HepG2 (cell line): ENCODE data around the gene TMEM35A. TPM values are rescaled to one million over a fixed set of nuclear protein-coding genes. Genes with fewer than 3 reads are reported as not detected.

Experiments used
- ASH2L ChIP-seq: fragments of 300-600, 200-600 bp; sonication (generic); IDR thresholded peaks from 2 replicates; pipeline ENCODE4 v1.7.0; 2017; ENCODE audit warnings: low read depth, mild to moderate bottlenecking, moderate library complexity, mixed read lengths, low read length; ENCODE audit not compliant: insufficient read length
- CREM ChIP-seq, 2 experiments: sonication (generic) in 1 of 2; formaldehyde crosslinking in 1 of 2; IDR thresholded peaks; 2 replicates each; pipeline versions ENCODE4 v1.4.0 to v1.6.1; 2016 to 2020; ENCODE audit warnings: antibody characterized with exemption in 1 of 2, mild to moderate bottlenecking in 1 of 2, missing genetic modification reagents in 1 of 2
- GABPB1 ChIP-seq: IDR thresholded peaks from 2 replicates; pipeline ENCODE4 v1.6.1; 2016; ENCODE audit warnings: mild to moderate bottlenecking, missing genetic modification reagents, moderate library complexity, missing compliant biosample characterization
- KMT2B ChIP-seq: IDR thresholded peaks from 2 replicates; pipeline ENCODE4 v1.6.1; 2016; ENCODE audit warnings: missing genetic modification reagents, missing compliant biosample characterization
- ONECUT2 ChIP-seq: sonication (generic); formaldehyde crosslinking; IDR thresholded peaks from 2 replicates; pipeline ENCODE4 v1.4.0; 2020; ENCODE audit warnings: missing genetic modification reagents
- PBX2 ChIP-seq: IDR thresholded peaks from 2 replicates; pipeline ENCODE4 v1.6.1; 2016; ENCODE audit warnings: control low read depth
- POLR2A ChIP-seq, 2 experiments: IDR thresholded peaks; 2 replicates each; pipeline ENCODE4 v1.6.1; 2011; ENCODE audit warnings: low read depth in 2 of 2, low read length in 2 of 2, mild to moderate bottlenecking in 1 of 2, moderate library complexity in 1 of 2; ENCODE audit not compliant: insufficient read depth in 1 of 2
- POLR2AphosphoS5 ChIP-seq: IDR thresholded peaks from 2 replicates; pipeline ENCODE4 v1.6.1; 2012; ENCODE audit warnings: low read depth, low read length
- ZFP36L1 ChIP-seq: sonication (generic); formaldehyde crosslinking; IDR thresholded peaks from 2 replicates; pipeline ENCODE4 v1.8.0; 2022; ENCODE audit warnings: mild to moderate bottlenecking, missing genetic modification reagents, moderate library complexity
- ZNF704 ChIP-seq: sonication (generic); formaldehyde crosslinking; IDR thresholded peaks from 2 replicates; pipeline ENCODE4 v1.8.1; 2023; ENCODE audit warnings: mild to moderate bottlenecking, inconsistent platforms, moderate library complexity, missing genetic modification reagents, borderline replicate concordance
- ZNF792 ChIP-seq: IDR thresholded peaks from 2 replicates; pipeline ENCODE4 v1.6.1; 2016
- polyA plus RNA-seq, 8 experiments: library from polyadenylated mRNA; depleted of rRNA in 3 of 8; stranded (reverse) in 7 of 8; unstranded in 1 of 8; fragments of >200 nt; fragmentation: Illumina TruSeq in 4 of 8; extraction: Trizol in 4 of 8; gene quantifications; 2 replicates each; pipeline versions ENCODE4 v1.2.1 to v1.2.3, GENCODE V29; 2011 to 2016; ENCODE audit warnings: low read depth in 4 of 8, missing spikeins in 1 of 8, mixed read lengths in 1 of 8; ENCODE audit not compliant: insufficient read depth in 1 of 8
- total RNA-seq, 5 experiments: library from RNA; depleted of rRNA; stranded (reverse); fragments of >200 nt; fragmentation: Illumina TruSeq; extraction: Trizol; gene quantifications; 2 replicates each; pipeline ENCODE4 v1.2.3, GENCODE V29; 2016; ENCODE audit warnings: low read depth in 1 of 5
- TF ChIP-seq, protein P1 (sequence below): IDR thresholded peaks from 2 replicates; pipeline ENCODE4 v1.6.1; 2016
- TF ChIP-seq, protein P2 (sequence below): sonication (generic); formaldehyde crosslinking; IDR thresholded peaks from 2 replicates; pipeline ENCODE4 v1.5.1; 2020; ENCODE audit warnings: missing genetic modification reagents, mild to moderate bottlenecking, borderline replicate concordance
- TF ChIP-seq, protein P3 (sequence below): sonication (generic); formaldehyde crosslinking; IDR thresholded peaks from 2 replicates; pipeline ENCODE4 v1.8.1; 2022; ENCODE audit warnings: mild to moderate bottlenecking, missing genetic modification reagents
- TF ChIP-seq, protein P4 (sequence below): sonication (generic); formaldehyde crosslinking; conservative IDR thresholded peaks from 2 replicates; pipeline ENCODE4 v1.4.0; 2020; ENCODE audit warnings: missing genetic modification reagents
- TF ChIP-seq, protein P5 (sequence below): sonication (generic); formaldehyde crosslinking; IDR thresholded peaks from 2 replicates; pipeline ENCODE4 v1.5.1; 2020; ENCODE audit warnings: mild to moderate bottlenecking, missing genetic modification reagents, moderate library complexity

Gene TMEM35A
- total and polyA plus RNA-seq, 2 of the 13 experiments (the other 11 are each of a cell fraction or from before 2014, with no cell fraction given), result 0.03 TPM; not detected in 1

DNA sequence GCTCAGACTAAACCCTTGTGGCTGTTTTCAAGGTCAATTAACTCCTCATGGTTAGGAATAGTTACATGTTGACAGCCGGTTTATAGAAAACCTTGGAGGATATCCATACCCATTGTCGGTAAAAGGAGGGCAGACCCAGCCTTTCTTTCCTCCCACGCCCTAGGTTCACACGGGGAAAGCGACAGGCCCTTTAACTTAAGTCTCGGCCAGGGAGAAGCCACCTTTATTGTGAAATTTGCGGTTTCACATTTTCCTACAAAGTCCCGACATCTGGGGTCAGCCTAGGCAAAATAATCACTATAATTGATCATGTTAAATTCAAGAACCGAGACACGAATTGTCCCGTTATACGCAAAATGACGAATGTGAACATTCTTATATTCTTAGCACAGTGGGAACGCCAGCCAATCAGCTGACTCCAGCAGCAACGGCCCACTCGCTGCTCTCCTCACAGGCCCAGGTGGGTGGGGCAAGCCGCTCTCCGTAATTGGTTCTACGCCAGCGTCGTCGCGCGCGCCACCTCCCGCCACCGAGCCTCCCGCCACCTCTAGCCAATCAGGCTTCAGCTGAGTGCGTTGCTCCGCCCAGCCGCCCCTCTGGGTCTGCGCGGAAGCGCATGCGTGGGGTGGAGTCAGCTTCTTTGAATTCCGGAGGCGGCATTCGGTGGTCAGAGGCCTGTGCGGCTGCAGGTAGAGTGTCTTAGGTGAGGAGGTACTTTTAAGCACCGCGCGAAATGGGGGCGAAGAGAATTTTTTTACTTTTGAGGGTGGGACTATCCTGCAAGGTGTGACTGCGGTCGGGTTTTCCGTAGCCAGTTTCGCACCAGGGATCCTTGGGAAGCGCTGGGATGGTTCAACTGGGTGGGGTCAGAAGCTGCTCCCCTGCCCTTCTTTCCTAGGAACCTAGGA is 19.1 kb downstream of the TMEM35A start, which contains the start of gene CENPI (continued):
- TF ChIP-seq ASH2L (peak; percentile 46), KMT2B (CRISPR knock-in tag) (0 out of 2 replicates have a peak, but pooled peaks have one; percentile 22), GABPB1 (CRISPR knock-in tag) (peak; percentile 60; the same call in 1 of the 2 replicates), POLR2AphosphoS5 (peak; percentile 84), POLR2A (IDR thresholded peaks at IDR 0.05; ENCODE audit: insufficient read depth in 1 of 2, low read depth in 2 of 2, low read length in 2 of 2) (peak; percentile 48 to 61; a peak in 3 of 4 replicates), CREM (IDR thresholded peaks at IDR 0.05) (peak; percentile 62), CREM (CRISPR knock-in tag; IDR thresholded peaks at IDR 0.05) (no peak), ZNF704 (CRISPR knock-in tag) (no peak), PBX2 (CRISPR knock-in tag) (no peak), ZFP36L1 (peak; percentile 87; the same call in 1 of the 2 replicates), ONECUT2 (CRISPR knock-in tag) (no peak), ZNF792 (CRISPR knock-in tag) (no peak)
- TF ChIP-seq, protein P1, sequence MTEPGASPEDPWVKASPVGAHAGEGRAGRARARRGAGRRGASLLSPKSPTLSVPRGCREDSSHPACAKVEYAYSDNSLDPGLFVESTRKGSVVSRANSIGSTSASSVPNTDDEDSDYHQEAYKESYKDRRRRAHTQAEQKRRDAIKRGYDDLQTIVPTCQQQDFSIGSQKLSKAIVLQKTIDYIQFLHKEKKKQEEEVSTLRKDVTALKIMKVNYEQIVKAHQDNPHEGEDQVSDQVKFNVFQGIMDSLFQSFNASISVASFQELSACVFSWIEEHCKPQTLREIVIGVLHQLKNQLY (CRISPR knock-in tag), result no peak
- TF ChIP-seq, protein P2, sequence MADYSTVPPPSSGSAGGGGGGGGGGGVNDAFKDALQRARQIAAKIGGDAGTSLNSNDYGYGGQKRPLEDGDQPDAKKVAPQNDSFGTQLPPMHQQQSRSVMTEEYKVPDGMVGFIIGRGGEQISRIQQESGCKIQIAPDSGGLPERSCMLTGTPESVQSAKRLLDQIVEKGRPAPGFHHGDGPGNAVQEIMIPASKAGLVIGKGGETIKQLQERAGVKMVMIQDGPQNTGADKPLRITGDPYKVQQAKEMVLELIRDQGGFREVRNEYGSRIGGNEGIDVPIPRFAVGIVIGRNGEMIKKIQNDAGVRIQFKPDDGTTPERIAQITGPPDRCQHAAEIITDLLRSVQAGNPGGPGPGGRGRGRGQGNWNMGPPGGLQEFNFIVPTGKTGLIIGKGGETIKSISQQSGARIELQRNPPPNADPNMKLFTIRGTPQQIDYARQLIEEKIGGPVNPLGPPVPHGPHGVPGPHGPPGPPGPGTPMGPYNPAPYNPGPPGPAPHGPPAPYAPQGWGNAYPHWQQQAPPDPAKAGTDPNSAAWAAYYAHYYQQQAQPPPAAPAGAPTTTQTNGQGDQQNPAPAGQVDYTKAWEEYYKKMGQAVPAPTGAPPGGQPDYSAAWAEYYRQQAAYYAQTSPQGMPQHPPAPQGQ (CRISPR knock-in tag), result no peak
- TF ChIP-seq, protein P3, sequence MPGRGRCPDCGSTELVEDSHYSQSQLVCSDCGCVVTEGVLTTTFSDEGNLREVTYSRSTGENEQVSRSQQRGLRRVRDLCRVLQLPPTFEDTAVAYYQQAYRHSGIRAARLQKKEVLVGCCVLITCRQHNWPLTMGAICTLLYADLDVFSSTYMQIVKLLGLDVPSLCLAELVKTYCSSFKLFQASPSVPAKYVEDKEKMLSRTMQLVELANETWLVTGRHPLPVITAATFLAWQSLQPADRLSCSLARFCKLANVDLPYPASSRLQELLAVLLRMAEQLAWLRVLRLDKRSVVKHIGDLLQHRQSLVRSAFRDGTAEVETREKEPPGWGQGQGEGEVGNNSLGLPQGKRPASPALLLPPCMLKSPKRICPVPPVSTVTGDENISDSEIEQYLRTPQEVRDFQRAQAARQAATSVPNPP (CRISPR knock-in tag), result peak; percentile 51; the same call in 1 of the 2 replicates
- TF ChIP-seq, protein P4, sequence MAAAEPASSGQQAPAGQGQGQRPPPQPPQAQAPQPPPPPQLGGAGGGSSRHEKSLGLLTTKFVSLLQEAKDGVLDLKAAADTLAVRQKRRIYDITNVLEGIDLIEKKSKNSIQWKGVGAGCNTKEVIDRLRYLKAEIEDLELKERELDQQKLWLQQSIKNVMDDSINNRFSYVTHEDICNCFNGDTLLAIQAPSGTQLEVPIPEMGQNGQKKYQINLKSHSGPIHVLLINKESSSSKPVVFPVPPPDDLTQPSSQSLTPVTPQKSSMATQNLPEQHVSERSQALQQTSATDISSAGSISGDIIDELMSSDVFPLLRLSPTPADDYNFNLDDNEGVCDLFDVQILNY (CRISPR knock-in tag), result peak; percentile 86
- TF ChIP-seq, protein P5, sequence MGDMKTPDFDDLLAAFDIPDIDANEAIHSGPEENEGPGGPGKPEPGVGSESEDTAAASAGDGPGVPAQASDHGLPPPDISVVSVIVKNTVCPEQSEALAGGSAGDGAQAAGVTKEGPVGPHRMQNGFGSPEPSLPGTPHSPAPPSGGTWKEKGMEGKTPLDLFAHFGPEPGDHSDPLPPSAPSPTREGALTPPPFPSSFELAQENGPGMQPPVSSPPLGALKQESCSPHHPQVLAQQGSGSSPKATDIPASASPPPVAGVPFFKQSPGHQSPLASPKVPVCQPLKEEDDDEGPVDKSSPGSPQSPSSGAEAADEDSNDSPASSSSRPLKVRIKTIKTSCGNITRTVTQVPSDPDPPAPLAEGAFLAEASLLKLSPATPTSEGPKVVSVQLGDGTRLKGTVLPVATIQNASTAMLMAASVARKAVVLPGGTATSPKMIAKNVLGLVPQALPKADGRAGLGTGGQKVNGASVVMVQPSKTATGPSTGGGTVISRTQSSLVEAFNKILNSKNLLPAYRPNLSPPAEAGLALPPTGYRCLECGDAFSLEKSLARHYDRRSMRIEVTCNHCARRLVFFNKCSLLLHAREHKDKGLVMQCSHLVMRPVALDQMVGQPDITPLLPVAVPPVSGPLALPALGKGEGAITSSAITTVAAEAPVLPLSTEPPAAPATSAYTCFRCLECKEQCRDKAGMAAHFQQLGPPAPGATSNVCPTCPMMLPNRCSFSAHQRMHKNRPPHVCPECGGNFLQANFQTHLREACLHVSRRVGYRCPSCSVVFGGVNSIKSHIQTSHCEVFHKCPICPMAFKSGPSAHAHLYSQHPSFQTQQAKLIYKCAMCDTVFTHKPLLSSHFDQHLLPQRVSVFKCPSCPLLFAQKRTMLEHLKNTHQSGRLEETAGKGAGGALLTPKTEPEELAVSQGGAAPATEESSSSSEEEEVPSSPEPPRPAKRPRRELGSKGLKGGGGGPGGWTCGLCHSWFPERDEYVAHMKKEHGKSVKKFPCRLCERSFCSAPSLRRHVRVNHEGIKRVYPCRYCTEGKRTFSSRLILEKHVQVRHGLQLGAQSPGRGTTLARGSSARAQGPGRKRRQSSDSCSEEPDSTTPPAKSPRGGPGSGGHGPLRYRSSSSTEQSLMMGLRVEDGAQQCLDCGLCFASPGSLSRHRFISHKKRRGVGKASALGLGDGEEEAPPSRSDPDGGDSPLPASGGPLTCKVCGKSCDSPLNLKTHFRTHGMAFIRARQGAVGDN (CRISPR knock-in tag), result peak; percentile 82
